HG02763 (cell line): ENCODE measurements around the gene RPL7L1.
A peak's percentile ranks its signal among the peaks of the same experiment; 100 is the strongest.
"Not testable (repeated sequence)": the region's sequence is repeated elsewhere in the genome, so short reads cannot be mapped to it uniquely, and the experiment has no call there.

Experiments
- ATAC-seq: cut with Tn5 transposase; IDR thresholded peaks from one replicate; pipeline ENCODE4 v1.9.1; 2021; ENCODE audit warnings: mild to moderate bottlenecking, moderate library complexity; ENCODE audit not compliant: unreplicated experiment

The RPL7L1 gene

DNA sequence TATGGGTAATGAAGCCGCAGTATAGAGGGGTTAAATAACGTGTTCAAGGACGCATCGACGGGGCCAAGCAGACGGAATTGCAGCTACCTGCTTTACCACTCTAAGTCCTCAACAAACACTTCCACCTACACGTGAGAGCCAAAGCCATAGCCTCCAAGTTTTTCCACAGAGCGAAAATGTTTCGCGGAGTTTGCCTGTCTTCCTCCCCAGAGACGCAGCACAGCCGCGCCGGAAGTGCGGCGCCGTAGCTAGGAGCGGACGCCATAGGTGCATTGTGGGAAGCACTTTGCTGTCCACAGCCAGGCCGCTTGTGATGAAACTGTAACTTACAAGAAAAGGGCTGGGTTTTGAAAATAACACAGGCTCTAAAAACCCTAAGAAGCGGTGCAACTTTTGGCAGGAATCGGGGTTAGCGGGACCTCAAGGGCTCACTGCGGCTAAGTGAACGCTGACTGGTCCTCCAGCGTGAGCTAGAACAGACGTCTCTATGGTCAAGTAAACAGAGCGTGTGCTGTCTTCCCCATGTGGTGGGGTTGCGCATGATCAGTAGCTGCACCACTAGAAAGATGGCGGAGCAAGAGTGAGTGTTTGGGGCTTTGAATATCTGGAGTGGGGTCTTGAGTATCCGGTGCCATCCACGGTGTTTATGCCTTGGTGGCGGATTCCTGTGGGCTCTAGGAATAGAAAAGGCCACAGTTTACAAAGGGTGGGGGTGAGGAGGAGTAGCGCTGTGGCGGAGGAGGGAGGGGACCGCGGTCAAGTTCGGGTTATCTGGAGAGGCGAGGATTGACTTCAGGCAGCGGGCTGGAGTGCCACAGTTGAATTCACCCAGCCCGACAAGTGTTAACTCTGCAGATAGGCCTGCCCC, at the start of gene RPL7L1:
RPL7L1 (plus strand) TSS at position 245 of the 868 bp plus-strand sequence; CDS start at position 540, 295 bp downstream.
- ATAC-seq, result peak; percentile 87

DNA sequence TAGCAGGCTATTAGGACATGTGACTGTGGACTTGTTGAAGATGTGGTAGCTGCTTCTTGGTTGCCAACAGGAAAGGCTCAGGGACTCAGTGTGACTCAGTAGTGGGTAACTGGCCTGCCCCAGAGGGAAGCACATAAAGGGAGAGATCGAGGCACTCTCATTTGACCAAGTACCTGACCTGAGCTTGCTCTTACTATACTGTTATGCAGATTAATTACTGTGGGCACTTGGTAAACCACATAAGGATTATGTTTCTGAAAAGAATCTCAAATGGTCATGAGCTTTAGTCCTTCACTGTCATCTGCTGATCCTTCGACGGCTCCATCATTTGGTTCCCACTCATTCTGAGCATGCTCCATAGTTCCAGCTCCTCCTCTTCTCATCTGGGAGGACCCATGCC, 48.2 kb upstream of the RPL7L1 start:
- ATAC-seq, result no peak

DNA sequence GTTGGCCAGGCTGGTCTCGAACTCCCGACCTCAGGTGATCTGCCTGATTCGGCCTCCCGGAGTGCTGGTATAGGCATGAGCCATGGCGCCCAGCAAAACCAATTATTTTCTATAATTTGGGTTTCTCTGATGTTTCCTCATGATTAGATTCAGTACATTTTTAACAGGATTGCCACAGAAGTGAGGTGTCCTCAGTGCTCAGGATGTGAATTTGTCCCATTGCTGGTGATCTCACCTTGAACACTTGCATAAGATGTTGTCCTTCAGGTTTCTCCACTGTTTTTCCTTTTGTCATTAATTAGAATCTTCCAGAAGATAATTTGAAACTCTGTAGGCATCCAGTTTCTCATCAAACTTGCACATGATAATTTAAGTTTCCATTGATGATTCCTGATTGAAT, 45.4 kb upstream of the RPL7L1 start:
- no peak for ATAC-seq

DNA sequence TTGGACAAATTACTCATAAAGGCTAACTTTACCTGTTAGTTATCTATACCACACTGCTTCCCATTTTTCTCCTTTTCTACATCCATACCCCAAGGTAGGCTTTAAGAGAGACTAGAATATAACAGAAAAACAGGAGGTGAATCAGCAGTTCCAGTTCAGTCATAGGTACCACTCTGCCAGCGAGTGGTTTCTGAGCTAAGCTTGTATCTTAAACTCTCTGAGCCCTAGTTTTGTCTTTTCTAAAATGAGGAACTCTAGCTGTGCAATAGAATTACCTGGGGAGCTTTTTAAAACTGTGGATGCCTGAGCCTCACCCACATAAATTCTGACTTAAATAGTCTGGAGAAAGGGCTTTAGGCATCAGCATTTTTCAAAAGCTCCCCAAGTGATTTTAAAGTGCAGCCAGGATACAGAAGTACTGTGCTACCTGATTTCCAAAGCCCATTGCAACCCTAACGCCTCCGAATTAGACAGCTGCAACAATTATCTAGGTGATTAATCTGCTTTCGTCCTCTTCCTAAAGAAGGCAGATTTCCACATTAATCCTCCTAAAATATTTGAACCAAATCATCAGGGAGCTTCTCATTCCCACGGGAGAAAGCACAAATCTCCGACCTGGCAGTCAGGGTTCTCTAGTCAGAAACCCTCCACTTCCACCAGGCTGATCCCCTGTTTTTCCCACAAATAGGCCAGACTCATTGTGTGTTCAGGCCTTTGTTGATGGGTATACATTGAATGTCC, 37.4 kb upstream of the RPL7L1 start:
- ATAC-seq, result no peak

DNA sequence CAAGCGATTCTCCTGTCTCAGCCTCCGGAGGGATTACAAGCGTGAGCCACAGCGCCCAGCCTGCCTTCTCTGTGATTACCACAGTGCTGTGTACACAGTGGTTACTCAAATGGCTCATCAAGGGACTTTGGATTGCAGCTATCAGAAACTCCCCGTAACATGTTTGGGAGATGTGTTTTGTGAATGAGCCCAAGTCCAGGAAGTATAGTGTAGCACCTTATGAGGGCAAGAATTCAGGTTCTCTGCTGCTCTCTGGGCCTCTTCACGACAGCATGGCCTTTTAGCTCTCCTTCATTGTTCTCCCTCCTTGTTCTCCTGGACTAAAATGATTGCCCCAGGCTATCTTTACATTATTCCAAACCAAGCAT, 34.1 kb upstream of the RPL7L1 start:
- ATAC-seq, result no peak

DNA sequence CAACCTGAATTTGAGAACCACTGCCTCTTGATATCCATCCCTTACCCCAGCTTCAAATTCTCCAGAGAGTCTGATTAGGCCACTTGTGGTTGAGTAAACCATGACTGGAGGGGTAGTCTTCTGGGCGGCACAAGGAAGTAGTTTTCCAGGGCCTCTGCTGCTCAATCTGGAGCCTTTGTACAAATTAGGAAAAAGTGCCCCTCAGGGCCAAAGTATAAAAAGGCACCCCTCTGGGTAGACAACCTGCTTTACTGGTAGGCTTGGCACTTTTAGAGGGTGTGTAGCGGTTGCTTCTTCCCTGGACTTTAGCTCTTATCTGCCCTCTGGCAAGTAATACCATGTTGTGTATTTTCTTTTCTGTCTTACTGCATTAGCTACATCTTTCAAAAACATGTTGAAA, 32.9 kb upstream of the RPL7L1 start:
- no peak for ATAC-seq

DNA sequence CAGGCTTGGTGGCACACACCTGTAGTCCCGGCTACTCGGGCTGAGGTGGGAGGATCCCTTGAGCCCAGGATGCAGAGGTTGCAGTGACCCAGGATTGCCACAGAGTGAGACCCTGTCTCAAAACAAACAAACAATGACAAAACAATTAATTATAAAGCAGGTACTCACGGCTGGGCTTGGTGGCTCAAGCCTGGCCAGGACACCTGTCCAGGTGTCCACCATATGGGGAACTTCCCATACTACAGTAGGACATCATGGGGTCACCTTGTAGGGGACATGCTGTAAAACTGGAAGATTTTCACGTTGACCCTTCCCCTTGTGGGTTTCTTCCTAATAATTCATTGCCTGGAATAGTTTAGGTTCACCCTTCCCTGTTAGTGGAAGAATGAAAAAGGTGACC, 30.7 kb upstream of the RPL7L1 start:
- ATAC-seq, result no peak

DNA sequence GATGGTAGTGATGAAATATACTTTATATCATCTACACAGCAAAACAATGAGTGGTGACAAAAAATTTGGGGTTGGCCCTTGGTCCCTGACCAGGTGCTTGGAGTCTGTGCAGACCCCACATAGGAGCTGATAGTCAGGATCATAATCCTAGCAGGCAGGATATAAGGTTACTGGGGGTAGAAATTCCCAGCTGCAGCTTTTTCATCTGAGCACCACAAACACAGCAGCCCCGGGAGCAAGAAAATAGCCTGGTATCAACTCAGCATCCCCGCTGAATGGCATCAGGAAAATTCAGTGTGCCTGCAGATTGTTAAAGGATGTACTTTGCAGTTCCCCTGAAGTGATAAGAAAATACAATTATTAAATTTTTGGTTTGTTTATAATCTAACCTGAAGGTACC, 27.8 kb upstream of the RPL7L1 start:
- ATAC-seq, result no peak

DNA sequence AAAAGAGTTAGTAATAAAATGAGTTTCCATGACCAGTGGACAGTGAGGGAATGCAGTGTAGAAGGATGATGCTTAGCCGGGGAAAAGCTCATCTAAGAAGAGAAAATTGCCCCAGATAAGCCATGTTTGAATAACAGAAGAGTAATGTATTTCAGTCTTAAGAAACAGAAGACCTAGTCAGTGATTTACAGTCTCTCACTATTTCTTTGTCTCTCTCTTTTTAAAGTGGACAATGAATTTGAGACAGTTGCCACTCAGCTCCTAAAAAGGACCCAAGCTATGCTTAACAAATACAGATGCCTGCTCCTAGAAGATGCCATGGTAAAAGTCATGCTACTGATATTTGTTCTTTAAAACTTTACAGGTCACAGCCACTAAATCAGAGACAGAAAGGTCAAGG, 19.4 kb upstream of the RPL7L1 start:
- no peak for ATAC-seq

DNA sequence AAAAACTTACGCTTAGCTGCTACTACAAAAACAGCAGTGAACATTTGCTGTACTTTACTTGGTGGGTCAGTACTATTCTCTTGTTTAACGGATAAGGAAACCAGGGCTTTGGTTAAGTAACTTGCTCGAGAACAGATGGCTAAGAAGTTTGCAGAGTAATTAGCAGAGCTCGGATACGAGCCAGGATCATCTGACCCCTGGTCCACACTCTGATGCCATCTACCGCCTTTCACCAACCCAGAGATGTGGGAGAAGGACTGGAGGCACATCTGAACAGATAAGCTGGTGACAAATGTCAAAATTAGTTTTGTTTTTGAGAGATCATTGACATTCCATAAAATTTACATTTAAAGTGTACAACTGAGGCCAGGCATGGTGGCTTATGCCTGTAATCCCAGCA, 18.9 kb upstream of the RPL7L1 start:
- no peak for ATAC-seq

DNA sequence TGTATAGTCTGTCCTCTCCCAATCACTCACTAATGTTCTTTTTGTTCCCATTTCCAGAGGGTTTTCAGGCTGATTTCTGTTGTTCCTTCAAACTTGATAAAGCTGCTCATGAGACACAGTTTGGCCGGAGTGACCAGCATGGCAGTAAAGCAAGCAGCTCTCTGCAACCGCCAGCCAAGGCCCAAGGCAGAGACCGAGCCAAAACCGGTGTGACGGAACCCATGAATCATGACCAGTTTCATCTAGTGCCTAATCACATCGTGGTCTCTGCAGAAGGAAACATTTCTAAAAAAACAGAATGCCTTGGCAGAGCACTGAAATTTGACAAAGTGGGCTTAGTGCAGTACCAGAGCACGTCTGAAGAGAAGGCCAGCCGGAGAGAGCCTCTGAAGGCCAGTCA, 14.8 kb upstream of the RPL7L1 start:
- no peak for ATAC-seq

DNA sequence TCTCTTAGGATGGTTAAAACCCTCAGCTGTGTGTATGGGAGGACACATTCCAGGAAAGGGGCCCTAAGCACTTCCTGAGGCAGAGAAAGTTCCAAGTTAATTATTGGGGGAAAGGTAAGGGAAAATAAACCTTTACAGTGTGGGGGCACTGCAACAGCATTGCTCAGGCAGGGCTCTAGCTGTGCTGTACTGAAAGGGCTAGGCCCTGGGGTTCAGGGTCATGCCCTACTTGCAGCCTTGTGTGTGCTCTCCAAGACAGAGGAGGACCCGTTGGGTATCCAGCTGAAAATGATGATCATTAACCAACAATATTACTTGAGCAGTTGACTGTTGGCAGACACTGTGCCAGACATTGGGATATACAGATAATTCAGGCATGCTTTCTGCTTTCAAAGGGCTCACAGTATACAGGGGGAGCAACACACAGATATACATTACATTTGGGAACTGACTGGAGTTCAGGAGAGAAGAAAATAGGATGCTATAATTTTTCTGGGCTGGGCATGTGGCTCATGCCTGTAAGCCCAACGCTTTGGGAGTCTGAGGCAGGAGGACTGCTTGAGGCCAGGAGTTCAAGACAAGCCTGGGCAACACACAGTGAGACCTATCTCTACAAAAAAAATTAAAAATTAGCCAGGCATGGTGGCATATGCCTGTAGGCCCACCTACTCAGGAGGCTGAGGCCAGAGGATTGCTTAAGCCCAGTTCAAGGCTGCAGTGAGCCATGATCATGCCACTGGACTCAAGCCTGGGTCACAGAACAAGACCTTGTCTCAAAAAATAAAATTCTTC, 9.1 kb upstream of the RPL7L1 start:
- no peak for ATAC-seq

DNA sequence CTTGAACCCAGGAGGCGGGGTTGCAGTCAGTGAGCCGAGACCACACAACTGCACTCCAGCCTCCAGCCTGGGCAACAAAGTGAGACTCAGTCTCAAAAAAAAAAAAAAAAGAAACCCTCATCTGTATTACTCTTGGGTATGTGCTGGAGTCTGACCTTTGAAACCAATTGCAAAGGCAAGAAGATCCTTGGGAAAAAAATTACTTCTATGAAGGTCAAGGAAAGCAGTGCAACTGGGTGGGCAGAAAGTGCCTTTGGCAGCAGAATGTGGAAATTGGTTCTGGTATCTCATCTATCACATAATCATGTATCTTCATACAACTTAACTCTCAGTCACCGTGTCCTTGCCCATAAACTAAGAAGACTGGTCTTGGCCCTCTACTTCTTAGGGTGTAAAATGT, 7.7 kb upstream of the RPL7L1 start:
- no peak for ATAC-seq

DNA sequence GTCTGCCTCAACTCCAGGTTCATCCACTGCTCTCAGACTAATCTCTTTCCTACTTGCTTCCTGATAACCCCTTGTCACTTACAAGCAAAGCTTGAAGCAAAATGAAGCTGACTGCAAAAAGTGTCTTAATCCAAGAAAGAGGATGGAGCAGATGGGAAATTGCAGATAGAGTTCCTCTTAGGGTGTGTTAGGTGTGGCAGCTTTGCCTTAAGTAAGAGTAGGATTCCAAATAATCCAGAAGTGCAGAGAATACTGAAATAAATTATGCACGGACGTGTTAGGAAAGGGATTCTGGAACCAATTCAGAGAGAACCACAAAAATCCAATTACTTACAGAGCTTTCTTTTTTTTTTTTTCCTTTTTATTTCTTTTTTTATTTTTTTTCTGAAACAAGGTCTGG, 6.1 kb upstream of the RPL7L1 start:
- ATAC-seq, result no peak

DNA sequence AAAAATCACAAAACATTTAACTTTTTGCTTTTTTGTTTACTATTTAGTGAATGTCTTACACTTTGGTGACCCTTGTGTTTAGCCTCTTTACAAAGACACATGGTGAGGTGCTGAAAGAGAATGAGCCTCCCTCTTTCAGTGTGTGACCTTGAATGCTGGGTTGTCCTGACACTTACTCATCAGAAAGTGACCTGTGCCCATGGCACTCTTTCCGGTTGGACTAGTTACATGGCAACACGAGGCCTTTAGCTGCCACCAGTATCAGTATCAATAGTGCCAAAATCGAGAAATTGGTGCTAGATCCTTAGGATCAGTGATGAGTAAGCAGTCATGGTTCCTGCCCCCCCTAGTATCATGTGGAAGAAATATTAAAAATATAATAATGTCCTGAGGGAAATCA, 1.7 kb upstream of the RPL7L1 start:
- ATAC-seq, result no peak

DNA sequence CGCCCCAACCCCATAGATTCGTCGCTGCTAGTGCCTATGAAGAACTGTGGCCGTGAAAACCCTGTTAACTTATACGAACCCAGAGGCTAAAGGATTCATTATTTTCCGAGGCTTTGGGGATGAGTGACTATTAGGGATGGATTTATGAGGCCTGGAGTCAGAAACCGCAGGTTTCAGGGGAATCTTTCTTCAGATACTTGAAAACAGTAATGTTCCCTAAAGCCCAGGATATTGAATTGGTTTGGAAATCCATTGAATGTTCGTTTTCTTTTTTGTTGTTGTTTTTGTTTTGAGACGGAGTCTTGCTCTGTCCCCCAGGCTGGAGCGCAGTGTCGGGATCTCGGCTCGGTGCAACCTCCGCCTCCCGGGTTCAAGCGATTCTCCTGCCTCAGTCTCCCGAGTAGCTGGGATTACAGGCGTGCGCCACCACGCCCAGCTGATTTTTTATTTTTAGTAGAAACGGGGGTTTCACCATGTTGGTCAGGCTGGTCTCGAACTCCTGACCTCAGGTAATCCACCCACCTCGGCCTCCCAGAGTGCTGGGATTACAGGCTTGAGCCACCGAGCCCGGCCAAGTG, 913 bp downstream of the RPL7L1 start:
- not testable (repeated sequence) for ATAC-seq

DNA sequence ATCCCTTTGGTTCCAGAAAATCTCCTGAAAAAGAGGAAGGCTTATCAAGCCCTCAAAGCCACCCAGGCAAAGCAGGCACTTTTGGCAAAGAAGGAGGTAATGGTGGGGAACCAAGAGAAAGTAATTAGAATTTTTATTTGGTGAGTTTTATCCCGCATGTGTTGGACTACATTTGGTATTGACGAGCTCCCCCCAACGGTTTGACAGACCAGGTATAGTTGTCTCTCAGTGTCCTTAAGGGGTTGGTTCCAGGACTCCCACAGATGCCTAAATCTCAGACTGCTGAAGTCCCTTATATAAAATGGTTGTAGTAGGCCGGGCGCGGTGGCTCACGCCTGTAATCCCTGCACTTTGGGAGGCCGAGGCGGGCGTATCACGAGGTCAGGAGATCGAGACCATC, 1.5 kb downstream of the RPL7L1 start:
- ATAC-seq, result not testable (repeated sequence)

DNA sequence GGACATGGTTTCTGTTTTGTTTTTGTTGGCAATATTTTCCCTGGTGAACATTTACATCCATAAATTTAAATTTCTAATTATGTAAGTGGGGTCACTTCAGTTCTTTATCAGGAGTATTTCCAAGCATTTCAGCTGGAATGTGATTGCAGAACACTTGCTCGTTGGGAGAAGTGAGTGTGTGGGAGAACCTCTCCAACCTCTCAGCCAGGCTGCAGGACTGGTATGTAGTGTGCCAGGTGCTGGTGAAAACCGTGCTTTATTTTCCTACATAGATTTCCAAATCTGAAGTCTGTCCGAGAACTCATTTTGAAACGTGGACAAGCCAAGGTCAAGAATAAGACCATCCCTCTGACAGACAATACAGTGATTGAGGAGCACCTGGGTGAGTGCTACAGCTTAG, 6.3 kb downstream of the RPL7L1 start:
- ATAC-seq, result no peak

DNA sequence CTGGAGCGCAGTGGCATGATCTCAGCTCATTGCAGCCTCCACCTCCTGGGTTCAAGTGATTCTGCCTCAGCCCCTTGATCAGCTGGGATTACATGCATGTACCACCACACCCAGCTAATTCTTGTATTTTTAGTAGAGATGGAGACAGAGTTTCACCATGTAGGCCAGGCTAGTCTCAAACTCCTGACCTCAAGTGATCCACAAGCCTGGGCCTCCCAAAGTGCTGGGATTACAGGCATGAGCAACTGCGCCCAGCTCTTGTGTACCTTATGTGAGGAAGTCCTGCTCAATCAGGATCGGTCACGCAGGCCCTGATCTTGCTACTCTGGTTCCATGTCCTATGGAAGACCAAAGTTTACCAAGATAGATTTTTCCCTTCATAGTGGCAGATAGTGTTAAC, 8.8 kb downstream of the RPL7L1 start:
- not testable (repeated sequence) for ATAC-seq

DNA sequence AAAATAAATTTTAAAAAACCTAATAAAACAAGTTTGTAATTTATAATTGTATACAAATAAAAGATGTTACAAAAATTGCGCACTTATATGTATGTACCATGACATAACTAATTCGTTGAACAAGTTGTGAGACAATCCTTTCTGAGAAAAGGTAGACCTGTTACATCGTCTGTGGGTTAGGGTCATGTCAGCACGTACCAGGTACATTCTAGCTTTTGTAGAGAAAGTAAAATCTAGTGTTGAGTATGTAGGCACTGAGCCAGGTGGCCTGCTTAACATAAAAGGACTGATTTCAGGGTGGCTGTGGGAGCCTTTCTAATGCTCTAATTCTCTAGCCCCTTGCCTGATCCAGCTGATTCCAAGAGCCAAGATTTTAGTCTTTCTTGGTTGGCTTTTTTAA, 10.4 kb downstream of the RPL7L1 start:
- ATAC-seq, result no peak
